Effector CD4-positive, alpha-beta T cell (primary cell): ENCODE data around the gene TRIL. TPM values are rescaled to one million over a fixed set of nuclear protein-coding genes. Genes with fewer than 3 reads are reported as not detected.

Experiments used
- DNase-seq: peaks from one replicate; pipeline ENCODE4 v3.0.0-alpha.2; 2020
- total RNA-seq: gene quantifications from one replicate; lab custom pipeline; 2026; lab: John Stamatoyannopoulos, UW

TRIL gene, protein sequence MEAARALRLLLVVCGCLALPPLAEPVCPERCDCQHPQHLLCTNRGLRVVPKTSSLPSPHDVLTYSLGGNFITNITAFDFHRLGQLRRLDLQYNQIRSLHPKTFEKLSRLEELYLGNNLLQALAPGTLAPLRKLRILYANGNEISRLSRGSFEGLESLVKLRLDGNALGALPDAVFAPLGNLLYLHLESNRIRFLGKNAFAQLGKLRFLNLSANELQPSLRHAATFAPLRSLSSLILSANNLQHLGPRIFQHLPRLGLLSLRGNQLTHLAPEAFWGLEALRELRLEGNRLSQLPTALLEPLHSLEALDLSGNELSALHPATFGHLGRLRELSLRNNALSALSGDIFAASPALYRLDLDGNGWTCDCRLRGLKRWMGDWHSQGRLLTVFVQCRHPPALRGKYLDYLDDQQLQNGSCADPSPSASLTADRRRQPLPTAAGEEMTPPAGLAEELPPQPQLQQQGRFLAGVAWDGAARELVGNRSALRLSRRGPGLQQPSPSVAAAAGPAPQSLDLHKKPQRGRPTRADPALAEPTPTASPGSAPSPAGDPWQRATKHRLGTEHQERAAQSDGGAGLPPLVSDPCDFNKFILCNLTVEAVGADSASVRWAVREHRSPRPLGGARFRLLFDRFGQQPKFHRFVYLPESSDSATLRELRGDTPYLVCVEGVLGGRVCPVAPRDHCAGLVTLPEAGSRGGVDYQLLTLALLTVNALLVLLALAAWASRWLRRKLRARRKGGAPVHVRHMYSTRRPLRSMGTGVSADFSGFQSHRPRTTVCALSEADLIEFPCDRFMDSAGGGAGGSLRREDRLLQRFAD
- total RNA-seq: not detected

DNA sequence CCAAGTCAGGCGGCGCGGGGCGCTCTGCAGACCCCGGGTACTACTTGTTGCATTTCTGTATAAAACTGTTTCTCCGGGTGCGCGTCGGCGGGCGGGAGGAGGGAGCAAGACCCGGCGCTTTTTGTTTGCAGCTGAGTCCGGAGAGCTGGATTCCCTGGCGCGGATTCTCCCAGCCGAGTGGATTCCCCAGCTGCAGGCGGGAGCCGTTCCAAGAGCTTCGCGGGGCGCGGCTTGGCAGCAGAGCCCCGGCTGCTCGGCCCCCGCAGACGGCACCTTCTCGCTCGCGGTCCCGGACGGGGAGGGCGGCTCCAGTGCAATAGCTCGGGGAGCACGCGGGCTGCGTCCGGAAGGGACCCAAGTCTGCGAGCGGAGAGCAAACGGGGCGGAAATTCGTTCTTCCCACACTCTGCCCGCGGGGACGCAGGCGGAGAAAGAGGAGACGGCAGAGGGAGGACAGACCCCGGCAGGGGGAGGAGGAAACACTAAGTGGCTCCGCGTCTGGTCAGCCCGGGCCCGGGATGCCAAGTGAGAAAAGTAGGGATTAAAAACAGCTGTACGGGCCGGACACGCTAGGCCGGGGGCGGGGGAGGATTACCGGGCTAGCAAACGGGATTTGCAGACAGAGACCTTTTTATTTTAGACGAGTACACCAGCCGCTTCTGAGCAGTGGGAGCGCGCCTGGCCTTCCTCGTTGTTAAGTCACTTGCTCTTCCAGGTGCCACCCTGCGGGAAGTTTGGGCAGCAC lies at the start of gene TRIL:
TRIL (minus strand) TSS at position 96 of the 745 bp plus-strand sequence. CDS start 284 bp downstream, outside the sequence.
- DNase-seq: no peak

DNA sequence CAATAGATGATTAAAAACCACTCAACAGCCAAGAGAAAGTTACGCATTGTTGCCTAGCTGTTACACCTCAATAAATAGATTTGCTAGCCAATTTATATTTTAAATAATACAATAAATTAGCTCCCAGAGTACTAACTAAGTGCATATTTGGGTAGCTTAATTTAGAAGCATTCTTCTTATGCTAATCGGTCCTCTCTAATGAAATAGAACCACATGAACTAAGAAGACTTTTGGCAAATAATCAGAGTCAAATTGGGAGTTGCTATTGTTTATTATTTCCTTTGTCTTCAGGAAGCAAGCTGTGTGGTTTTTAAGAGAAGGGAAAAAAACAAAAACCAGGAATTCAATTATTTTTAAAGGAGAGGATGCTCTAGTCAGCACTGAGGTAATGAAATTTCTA lies 49.0 kb upstream of the TRIL start:
- DNase-seq: no peak

DNA sequence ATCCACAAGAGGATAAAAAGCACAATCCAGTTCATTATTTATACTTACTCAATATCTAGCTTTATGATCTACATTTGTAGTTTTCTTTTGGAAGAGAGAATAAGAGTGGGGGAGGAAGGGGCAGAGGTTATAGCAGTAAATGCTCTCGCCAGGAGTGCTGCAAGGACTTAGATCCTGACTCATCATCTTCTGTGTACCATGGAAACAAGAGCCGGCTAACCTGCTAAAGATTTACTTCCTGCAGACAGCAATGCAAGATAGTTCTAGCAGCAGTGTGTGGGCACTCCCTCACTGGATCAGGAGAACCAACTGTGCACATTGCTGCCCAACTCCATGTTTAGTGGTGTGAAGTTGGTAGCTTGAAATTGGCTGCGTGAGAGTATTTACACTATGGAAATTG lies 47.7 kb upstream of the TRIL start:
- DNase-seq: no peak

DNA sequence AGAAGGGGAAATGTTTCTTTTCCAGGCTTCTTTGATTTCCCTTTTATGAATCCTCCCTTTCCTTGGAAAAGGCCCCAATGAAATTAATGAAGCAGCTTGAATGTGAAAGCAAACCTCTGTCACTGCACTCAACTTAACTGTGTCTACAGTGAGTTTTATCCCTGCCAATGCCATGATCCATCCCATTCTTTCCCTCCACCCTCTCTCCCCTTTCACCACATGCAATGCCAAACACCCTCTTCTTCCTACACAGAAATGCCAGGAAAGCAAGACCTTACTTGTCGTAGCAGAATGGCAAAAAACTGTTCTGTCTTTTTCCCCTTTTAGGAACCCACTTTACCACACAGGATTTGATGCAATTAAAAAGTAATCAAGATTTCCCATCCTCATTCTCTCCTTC lies 47.3 kb upstream of the TRIL start:
- no peak for DNase-seq

DNA sequence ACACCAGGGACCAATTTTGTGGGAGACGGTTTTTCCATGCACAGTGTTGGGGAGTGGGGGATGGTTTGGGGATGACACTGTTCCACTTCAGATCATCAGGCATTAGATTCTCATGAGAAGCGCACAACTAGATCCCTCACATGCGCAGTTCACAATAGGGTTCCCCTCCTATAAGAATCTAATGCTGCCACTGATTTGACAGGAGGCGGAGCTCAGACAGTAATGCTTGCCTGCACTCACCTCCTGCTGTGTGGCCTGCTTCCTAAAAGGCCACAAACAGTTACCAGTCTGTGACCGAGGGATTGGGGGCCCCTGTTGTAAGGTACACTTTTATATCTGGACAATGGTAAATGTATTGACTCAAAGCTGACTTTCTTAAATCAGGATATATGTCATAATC lies 45.6 kb upstream of the TRIL start:
- DNase-seq: no peak

DNA sequence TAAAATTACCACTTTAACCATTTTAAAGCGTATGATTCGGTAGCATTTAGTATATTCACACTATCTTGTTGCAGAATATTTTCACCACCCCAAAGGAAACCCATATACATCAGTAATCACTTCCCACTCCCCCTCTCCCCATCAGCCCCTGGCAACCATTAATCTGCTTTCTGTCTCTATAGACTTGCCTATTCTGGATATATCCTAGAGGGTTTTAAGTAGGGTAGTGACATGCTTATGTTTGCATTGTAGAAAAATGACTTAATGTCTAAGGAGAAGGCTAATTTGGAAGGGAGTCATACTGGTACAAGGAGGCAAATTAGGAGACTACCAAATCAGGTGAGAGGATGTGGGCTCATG lies 42.6 kb upstream of the TRIL start:
- DNase-seq: no peak

DNA sequence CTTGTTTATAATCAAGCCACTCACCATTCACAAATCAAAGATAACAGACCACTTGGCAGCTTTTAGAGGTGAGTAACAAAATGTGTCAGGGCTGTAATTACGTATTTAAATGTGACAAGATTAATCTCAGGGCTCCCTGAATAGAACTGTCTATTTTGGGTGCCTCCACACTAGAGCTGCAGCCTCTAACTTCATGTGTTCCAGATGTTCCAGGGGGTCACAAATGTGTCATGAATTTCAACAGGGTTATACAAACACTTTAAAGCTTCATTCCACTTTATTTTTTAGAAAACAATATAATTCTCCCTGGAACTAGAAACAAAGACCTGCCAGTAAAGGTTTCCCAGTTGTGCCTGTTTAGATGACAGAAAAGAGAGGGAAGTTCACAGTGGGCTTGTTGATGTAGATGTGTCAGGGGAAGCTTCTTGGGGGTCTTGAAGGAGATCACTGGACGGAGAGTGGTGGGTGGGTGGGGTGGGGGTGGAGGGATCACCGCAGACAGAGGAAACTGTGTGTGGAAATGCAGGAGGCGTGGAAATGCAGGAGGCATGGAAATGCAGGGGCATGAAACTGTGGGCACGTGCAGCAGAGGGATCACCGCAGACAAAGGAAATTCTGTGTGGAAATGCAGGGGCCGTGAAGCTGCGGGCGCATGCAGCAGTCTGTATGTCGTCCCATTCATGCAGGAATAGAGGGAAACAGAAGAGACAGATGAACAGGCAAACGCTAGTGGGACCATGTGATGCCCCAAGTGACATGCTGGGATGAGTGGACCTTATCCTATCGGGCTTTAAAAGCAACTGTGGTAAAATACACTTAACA lies 42.0 kb upstream of the TRIL start:
- no peak for DNase-seq

DNA sequence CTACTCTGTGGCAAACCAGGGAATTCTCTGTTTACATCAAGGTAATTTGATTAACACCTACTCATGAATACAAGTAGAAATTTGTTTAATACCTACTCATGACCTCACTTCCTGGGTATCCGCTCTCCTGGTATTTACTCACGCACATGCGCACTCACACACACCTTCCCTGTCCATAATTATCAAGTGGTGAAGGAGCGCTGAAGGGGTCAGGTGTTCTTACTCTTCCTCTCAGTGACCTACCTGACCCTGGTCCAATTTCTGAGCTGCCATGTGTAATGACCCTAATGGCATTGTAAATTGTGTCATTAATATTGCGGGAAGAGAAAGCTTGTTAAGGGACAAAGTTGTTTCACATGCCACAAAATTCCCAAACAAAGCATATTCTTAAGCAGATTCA lies 41.3 kb upstream of the TRIL start:
- DNase-seq: no peak

DNA sequence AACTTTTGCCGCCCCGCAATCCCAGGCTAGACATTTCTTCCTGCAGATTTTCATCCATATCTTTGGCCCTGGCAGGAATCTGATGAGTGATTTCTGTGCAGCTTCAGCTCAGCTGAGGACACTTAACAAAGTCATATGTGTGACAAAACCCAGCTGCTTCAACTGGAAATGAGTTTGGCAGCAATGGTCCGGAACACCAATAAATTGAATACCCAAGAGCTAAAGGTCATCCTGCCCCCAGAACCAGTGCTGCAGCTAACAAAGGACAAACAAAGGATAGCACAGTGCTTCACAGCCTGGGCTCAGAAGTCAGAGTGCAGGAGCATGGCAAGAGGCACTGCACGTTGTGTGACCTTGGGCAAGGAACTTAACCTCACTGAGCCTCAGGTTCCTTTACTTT lies 40.0 kb upstream of the TRIL start:
- no peak for DNase-seq

DNA sequence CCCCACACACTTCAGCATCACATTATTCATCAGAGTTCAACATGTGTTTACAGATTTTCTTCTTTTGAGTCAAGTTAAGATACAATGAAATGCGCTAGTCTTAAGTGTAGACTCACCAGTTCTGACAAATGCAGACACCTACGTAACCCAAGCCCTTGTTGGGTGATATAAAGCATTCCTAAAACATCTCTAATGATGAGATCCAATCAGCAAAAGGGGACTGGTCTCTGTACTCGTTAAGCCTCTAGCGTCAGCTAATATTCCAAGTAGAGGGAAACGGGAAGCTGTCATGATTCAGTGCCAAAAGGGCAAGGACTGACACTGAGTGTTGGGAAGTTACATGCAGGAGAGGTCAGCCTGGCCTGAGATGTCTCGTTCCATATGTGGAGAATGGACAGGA lies 38.7 kb upstream of the TRIL start:
- DNase-seq: no peak

DNA sequence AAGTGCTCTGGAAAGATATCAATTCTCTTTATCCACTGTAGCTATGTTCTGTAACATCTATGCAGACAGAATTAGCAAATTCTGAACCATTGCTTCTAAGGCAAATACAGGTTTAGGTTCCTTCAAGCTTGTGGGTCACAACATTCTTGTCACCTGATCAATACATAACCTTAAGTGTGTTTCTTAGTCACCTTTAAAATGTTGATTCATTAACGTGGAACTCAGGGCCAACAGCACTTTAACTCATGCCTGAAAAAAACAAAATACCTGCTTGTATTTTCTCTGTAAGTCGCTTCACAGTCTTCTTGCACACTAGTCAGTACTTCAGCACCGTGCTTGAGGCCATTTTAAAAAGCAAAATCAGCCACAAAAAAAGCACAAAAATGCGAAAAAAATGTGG lies 35.2 kb upstream of the TRIL start:
- DNase-seq: no peak

DNA sequence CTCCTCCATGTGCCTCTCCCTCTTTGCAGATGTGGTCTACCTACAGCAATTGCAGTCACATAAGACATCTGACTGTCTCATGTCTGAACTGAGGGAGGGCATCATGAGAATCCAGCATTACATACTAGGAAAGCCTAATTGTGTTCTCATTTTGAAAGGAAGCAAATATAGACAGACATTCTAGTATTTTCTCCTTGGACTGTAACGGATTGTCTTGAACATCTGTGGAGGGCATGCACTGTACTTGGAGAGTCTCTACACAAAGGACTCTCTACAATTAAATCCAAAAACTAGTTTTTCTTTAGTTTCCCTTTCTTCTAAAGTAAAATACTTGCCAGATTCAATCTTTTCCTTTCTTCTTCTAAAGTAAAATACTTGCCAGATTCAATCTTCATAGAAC lies 34.7 kb upstream of the TRIL start:
- DNase-seq: no peak

DNA sequence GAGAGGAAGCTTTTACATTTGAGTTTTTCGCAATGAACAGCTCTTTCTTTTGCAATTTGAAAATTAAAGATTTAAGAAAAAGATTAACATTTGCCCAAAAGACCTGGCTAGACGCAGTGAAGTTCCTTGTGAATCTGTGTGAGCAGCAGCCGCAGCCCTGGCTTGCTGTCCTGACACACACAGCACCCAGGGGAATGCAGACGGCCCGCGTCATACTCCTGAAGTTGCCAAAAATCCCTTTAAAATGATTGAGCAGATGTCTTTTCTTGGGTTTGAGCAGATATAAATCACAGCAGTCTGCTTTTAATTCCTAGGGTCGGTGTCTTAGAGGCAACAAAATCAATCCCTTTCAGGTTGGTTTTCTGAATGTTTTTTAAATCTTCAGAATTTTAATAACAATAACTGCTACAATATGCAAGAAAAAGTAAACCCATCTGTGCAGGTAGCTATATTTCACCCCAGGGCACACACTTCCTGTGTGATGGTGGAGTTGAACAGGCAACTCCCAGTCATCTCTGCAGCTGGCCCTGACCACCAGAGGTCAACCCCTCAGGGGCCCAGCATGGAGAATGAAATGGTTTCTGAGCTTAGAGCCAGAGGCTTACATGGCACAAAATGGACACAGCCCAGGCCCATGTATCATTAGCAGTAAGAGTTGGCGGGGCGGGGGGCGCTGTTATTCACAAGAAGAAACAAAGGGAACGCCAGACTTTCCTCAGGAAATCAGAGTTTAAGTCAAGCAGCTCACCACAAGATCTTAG lies 32.2 kb upstream of the TRIL start:
- DNase-seq: no peak

DNA sequence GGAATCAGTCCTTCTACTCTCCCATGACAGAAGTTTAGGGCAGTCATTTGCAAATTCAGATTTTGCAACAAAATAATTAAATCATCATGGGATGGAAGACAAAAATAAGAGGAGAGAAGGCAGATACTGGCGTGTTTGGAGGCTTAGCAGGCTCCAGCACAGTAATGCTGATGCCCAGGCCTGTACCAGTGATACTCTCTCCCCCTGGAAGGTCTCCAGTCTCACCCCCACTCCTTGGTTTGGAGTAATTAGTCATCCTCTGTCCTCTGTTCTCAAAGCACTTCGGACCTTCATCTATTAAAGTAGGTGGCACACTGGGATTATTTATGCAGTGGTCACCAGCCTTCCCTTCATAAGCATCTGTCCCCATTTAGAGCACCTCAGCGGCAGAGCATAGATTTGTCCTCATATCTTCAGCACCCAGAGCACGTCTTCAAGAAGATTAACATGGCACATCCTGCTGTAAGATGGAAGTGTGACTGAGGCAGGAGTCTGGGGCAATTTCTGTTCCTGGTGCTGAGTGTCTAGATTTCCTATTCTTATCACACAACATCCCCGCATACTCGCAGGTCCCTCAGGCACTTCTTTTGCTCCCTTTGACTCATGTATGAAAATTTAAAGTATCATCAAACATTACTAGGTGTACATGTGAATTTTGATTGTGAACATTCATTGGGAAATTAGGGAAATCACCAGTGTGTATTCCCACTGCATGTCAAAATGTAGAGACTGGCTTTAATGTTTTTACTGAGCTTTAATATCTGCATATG lies 31.3 kb upstream of the TRIL start:
- no peak for DNase-seq

DNA sequence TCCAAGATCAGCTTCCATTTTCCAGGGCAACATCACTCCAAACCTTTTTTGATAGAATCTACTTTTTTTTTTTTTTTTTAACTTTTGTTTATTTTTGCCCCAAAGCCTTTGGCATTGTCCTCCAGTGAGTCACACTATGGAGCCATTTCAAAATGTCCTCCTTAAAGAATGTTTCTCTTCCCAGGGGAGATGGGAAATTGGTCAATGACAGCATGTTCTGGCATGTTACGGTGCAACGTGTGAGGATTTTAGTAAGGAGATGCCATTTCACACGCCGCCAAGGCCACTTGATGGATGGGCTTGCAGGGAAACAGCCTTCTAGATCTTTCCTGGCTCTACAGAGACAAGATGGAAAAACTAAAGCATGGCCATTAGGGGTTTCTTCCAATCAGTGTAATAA lies 30.7 kb upstream of the TRIL start:
- no peak for DNase-seq

DNA sequence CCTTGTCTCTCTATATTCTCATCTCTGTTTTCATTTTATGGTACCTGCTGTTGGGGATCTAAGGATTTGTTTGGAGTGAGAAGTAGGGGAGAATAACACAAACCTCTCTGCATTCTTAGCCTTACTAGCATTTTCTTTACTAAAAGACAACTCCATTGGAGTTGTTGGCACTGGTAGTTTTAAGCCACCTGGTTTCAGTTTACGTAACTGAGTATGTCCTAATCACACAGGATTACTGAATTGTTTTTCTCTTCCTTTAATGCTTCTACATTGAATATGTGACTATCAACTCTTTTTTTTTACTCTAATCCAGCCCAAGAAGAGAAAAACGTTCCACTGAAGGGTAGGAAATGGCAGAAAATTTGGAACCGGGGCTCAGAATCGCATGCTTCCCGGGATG lies 30.0 kb upstream of the TRIL start:
- no peak for DNase-seq

DNA sequence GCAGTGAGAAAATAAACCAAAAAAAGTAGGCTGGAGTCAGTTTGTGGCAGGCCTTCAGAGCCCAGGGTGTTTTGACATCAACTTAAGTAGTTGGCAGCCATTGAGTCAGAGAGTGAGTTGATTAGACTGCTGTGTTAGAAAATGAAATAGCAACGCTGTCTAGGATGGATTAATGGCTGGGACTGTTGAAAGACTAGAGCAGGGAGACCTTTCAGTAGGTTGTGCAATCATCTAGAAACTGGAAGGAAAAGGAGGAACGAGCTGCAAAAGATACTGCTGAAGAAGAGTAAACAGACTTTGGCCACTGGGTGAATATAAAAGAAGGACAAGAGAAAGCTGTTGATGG lies 28.6 kb upstream of the TRIL start:
- DNase-seq: no peak

DNA sequence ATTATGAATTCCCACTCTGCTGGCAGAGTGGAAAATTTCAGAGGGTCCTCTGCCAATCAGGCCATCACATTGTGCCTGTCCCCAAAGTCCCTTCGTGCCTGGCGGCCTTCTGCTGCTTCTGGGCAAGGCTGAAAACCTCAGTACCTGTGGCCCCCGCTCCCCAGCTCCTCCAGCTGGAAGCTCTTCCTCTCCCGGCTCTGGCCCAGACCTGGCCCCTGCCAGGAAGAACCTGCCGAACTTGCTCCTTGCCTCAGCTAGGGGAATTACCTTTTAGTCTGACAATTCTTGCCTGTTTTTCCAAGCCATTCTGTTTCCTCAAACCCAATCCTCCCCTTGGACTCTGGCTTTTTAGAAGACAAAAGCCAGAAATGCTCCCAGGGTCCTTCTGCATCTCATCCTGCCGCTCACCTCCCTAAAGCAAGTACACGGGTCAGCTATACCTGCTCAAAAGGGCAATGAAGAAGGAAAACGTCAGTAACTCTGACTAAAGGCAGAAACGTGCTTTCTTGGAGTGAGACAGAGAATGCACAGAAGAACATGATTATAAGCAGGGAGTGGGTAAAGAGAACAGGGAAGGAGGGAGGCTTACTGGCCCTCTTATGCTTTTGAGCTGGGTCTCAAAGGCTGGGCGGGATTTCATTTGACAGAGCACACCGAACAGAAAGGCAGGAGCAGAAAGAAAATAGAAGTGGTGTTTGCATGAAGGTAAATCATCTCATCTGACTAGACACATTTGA lies 28.1 kb upstream of the TRIL start:
- no peak for DNase-seq

DNA sequence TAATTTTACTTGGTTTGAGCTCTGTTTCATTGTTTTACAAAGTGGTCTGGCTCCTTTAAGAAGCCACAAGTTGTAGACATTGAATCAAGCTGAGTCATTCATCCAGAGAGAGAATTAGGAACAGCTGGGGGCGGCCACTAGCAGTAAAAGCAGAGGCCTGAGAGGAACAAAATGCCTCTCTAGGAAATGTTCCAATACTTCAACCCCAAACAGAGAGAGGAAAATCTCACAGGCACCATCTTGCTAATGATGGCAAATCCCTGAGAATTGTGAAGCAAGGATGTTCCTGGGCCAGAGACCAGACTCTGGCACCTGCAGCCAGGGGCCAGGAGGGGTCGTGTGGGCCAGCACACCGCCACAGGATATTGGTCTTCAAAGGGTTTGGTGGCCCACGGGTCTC lies 26.5 kb upstream of the TRIL start:
- no peak for DNase-seq

DNA sequence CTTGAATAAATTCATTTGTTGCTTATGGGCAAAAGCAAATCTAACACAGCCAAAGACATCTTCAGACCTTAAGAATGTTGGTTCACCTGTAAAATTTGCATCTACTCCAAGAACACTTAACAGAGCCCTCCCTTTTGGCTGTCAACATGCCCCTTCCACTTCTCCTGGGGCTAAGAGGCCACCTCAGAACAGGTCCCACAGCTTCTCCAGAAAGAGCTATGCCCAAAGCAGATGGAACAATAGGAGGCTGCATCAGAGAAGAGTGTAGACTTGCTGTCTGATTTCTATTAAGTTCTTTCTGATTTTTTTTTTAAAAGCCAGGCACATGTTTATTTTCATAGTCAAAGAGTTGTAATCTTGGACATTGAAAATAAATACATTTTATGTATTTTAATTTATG lies 26.1 kb upstream of the TRIL start:
- DNase-seq: no peak
